Forelimb muscle (tissue), 1 donor: Measurements from ENCODE around the gene WHAMM. TPM values are rescaled to one million over a fixed set of nuclear protein-coding genes. Genes with fewer than 3 reads are reported as not detected.
A peak's percentile ranks its signal among the peaks of the same experiment; 100 is the strongest.
"Not testable (repeated sequence)": the region's sequence is repeated elsewhere in the genome, so short reads cannot be mapped to it uniquely, and the experiment has no call there.

Experiments used
- DNase-seq: peaks from one replicate; pipeline ENCODE4 v3.0.0-alpha.2; 2013; ENCODE audit warnings: low read depth
- polyA plus RNA-seq: library from polyadenylated mRNA; unstranded; fragments of 120-200 nt; gene quantifications from one replicate; pipeline ENCODE4 v1.2.1, GENCODE V29; 2013; ENCODE audit not compliant: insufficient read length

WHAMM gene
- polyA plus RNA-seq, 1 donor, result 11.4 TPM

- no peak for DNase-seq
Observed at GRCh38 chr15:82838096-82838735, 28.8 kb downstream of the WHAMM start.

GRCh38 chr15:82839136-82839535 lies 29.7 kb downstream of the WHAMM start:
- DNase-seq, result no peak

GRCh38 chr15:82840166-82840565 lies 30.7 kb downstream of the WHAMM start:
- no peak for DNase-seq

- no peak for DNase-seq
Observed at GRCh38 chr15:82843566-82843965, 34.1 kb downstream of the WHAMM start.

GRCh38 chr15:82845686-82846085 lies 36.3 kb downstream of the WHAMM start:
- DNase-seq, result no peak

- no peak for DNase-seq
Observed at GRCh38 chr15:82846621-82847020, 37.2 kb downstream of the WHAMM start.

- no peak for DNase-seq
Observed at GRCh38 chr15:82847703-82848102, 38.3 kb downstream of the WHAMM start.

- DNase-seq, result no peak
Observed at GRCh38 chr15:82848241-82848993, 39.0 kb downstream of the WHAMM start.

GRCh38 chr15:82849556-82850512 lies 40.4 kb downstream of the WHAMM start:
- DNase-seq, result peak; percentile 44

- DNase-seq, result no peak
Observed at GRCh38 chr15:82850731-82851130, 41.3 kb downstream of the WHAMM start.

- DNase-seq, result no peak
Observed at GRCh38 chr15:82851306-82851850, 42.0 kb downstream of the WHAMM start.

GRCh38 chr15:82851981-82852511 lies 42.6 kb downstream of the WHAMM start:
- DNase-seq, result no peak

- DNase-seq, result no peak
Observed at GRCh38 chr15:82852941-82853561, 43.6 kb downstream of the WHAMM start.

GRCh38 chr15:82854554-82854953 lies 45.1 kb downstream of the WHAMM start:
- DNase-seq, result no peak

GRCh38 chr15:82855286-82856100 lies 46.1 kb downstream of the WHAMM start:
- DNase-seq, result no peak

- no peak for DNase-seq
Observed at GRCh38 chr15:82856397-82857170, 47.2 kb downstream of the WHAMM start.

GRCh38 chr15:82858932-82859331 lies 49.5 kb downstream of the WHAMM start:
- DNase-seq, result no peak

GRCh38 chr15:82862886-82863285 lies 53.5 kb downstream of the WHAMM start:
- DNase-seq, result no peak

GRCh38 chr15:82864967-82865366 lies 55.5 kb downstream of the WHAMM start:
- DNase-seq, result no peak

- DNase-seq, result not testable (repeated sequence)
Observed at GRCh38 chr15:82865581-82865980, 56.2 kb downstream of the WHAMM start.
